ENCODE data around the gene SMYD3.
A peak's percentile ranks its signal among the peaks of the same experiment; 100 is the strongest.

SMYD3 gene

DNA sequence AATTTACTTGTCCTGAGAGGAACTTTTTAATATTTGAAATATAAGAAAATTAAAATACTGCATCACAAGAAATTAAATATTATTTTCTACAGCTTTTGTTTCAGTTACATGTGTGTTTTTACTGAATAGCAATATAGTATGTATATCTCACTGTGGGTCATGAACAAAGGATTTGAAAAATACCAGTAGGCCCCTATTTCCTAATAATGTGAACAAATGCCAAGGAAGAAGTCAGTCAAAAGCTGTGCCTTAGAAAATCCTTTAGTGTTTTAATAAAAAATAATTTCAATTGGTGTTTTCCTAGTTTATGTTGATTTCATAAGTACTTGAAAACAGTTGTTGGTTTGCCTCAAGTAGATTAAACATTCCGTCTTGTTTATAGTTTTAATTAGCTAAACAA is 46.7 kb downstream of the SMYD3 start:
- no peak for DNase-seq

DNA sequence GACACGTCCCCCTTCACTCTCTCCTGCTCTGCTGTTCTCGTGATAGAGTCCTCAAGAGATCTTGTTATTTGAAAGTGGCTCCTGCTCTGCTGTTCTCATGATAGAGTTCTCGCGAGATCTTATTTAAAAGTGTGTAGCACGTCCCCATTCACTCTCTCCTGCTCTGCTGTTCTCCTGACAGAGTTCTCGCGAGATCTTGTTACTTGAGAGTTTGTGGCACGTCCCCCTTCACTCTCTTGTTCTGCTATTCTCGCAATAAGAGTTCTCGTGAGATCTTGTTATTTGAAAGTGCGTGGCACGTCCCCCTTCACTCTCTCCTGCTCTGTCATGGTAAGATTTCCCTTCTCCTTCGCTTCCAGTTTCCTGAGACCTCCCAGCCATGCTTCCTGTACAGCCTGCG is 47.9 kb downstream of the SMYD3 start:
- DNase-seq, result no peak

DNA sequence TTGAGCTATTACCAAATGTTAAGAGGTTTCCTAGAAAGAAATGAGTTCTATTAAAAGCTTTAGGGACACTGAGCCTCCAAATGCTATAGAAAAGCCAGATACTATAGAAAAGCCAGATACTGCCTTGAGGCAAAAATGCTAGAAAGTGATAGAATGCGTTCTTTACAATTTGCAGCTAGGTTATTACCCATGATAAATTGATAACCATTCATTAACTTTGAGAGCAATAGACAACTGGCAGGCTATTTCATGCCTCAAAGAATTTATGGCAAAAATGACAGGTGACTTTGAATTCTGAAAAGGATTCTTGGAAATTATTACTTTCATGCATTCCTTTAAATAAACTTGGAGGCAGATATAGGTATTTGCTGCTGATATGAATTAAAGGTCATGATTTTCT is 51.6 kb downstream of the SMYD3 start:
- DNase-seq, result no peak

DNA sequence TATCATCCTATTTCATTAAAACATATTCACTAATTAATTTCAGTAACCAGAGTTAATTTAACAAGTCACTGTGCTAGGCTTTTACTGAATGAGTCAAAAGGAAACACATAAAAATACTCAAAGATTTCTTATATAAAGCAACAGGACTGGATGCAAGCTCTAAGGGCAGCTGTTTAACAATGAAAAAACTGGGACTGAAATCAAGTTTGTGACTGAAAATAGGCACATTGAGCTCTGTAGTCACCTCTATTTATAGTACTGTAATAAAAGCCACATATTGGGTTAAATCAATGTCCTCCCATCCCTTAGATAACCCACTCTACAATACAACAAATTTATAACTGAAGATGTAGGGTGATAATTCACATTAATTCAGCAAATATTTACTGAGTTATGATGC is 52.4 kb downstream of the SMYD3 start:
- DNase-seq, result no peak

DNA sequence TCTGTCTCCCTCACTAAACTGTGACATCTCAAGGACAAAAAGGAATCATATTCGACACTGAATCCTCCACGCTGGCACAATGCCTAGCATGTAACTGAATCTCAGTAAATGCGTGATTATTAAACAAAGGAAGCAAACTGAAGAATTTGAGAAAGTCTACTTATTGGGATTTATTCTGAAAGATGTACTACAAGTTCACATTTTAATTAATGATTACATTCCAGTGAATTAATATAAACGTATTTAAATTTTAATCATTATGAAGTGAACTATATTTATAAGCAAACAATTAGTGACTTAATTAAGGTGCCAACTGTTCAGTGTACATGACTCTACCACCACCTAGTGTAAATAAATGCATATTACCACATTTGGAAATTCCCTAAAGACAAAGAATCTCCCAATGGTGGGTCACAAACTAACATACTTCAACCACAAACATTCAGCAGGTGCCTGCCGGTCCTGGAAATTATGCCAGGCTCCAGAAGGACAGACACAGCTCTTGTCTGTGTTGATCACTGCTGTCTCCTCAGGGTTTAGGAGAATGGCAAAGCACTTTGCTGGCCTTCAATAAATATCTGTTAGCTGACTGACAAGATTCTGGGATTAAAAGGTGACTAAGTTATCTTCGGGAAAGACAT is 56.3 kb downstream of the SMYD3 start:
- DNase-seq, result peak; percentile 23

DNA sequence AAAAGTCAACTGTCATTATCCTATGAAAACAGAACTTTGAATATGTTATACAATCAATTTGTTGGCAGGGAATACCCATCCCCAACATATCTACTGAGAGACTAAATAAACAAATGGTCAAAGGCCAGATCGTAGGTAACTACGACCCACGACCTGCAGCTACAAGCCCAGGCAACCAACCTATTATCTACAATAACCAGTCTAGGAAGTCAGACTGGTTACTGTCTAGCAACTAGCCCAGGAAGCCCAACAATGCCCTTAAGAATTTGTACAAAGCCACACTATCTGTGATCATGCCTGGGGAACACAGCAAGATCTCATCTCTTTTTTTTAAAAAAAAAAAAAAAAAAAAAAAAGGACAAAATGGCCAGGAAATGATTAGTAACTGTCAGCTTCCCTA is 58.7 kb downstream of the SMYD3 start:
- DNase-seq, result no peak

DNA sequence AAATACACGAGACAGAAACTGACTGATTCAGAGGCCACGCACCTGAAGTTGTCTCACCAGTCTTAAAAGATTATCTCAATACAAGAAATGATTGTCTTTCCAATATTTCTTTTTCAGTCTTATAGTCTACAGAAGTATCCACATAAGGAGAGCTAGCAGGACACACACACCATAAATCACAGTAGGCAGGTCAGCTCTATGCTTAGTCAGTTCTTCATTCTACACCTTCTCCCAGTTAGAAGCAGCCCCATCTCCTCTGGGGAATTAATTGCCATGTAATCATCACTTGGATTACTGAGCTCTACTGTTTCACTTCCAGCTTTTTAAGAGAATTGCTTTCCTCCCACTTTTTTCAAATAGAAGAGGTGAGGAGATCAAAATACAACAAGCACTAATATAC is 59.6 kb downstream of the SMYD3 start:
- DNase-seq, result peak; percentile 42

DNA sequence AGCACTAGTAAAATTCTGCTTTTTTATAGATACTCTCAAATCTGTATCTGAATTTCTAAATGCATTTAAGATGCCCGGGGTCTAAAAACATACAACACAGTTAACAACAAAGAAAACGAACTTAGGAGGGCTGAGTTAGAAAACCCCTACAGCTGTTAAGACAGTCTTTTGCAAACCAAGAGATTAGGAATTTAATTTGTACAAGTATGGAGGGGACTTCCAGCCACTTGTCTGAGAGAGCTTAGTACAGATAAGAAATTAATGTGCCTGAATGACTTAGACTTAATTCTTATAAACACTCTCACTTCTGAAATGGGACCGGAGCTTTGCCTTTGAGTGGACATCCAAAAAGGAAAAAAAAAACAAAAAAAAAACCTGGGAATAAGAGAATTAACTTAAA is 61.6 kb downstream of the SMYD3 start:
- no peak for DNase-seq

DNA sequence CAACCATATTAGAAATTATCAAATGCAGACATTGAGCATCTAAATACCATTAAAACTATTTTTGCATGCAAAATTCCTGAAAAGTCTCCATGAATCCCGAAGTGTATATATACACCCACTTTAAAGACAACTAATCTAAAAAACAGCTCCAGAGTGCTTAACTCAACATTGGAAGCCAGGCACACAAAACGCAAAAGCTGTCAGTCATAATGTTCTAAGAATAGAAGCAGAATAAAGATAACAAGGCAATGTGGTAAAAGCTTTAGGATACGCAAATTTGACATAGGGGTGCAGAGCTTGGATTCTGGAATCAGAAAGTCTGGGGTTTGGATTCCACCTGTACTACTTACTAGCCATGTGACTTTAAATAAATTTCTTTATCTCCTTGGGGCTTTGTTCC is 62.5 kb downstream of the SMYD3 start:
- no peak for DNase-seq

DNA sequence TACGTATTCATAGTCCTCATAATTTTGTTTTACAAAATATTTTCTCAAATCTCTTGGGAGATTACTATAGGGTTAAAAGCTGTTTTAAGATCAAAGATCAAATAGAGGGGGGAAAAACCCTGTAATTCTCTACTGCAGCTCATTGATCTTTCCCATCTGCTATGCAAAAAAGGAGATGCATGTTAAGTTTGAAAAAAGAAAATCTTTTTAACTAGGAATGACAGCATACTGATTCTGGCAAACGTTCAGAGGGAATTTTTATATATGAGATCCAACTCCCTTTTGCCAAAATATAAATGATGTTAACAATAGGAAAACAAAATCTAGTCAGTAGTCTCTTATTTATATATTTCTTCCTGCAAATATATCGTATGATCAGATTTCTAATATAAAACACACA is 69.1 kb downstream of the SMYD3 start:
- no peak for DNase-seq

DNA sequence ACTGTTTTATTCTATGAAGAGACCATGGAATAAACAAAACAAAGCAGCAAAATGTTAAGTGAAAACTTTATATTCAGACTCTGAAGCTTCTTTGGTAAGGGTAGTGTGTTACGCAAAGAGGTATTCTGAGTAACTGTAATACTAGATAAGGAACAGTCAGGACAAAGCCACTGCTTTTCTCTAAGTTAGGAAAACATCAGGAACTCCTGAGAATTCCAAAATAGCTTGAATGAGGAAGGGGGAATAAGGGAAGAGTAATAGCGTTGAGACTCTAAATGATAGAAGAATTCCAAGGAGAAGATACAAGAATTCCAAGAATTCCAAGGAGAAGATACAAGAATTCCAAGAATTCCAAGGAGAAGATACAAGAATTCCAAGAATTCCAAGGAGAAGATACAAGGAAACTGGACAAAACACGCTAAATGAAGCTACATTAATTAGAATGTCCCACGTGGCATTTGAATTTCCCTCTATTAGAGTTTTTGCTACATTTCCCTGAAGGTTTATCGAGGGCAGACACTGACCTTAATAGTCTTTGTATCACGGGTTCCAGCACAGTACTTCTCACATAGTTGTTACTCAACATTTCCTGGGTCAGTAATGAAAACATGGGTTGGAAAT is 71.5 kb downstream of the SMYD3 start:
- DNase-seq, result peak; percentile 16

DNA sequence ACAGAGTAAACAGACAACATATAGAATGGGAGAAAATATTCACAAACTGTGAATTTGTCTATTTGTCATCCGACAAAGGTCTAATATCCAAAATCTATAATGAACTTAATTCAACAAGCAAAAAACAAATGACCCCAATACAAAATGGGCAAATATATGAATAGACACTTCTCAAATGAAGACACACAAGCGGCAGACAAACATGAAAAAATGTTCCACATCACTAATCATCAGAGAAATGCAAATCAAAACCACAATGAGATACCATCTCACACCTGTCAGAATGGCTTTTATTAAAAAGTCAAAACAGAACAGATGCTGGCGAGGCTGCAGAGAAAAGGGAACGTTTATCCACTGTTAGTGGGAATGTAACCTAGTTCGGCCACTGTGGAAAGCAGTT is 72.7 kb downstream of the SMYD3 start:
- DNase-seq, result no peak

DNA sequence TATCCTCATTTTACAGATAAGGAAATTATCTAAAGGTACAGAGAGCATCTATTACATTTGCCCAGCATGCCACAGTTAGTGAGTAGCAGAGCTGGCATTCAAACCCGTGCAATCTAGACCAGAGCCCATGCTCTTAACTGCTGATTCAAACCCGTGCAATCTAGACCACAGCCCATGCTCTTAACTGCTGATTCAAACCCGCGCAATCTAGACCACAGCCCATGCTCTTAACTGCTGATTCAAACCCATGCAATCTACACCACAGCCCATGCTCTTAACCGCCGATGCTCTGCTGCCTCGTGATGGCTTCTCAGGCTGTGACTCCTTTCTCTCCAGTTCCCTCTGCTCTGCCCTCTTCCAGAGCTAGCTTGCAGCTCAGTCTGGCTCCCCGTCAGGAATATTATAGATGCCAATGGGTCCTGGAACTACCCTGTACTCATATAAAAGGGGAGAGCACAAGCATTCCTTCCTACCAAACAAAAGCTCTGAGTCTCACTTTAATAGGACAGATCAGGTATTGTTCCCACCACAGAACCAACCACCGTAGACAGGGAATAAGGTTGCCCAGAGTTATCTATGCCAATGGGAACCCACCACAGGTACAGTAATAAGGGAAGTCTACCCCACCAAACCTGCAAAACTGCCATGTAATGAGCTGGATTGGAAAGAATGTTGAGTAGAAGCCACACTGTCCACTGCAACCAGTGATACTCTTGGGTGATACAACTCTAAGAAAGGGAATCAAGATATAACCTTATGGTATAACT is 78.4 kb downstream of the SMYD3 start:
- DNase-seq, result peak; percentile 97

DNA sequence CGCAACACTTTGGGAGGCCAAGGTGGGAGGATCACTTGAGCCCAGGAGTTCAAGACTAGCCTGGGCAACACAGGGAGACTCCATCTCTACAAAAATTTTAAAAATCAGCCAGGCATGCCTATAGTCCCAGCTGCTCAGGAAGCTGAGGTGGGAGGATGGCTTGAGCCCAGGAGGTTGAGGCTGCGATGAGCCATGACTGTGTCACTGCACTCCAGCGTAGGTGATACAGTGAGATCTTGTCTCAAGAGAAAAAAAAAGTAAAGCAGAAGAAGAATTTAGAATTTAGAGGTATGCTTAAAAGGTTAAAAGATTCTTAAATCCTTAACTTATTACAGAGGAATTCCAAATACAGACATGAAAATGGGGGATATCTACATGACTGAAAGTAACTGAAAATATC is 79.5 kb downstream of the SMYD3 start:
- DNase-seq, result no peak

DNA sequence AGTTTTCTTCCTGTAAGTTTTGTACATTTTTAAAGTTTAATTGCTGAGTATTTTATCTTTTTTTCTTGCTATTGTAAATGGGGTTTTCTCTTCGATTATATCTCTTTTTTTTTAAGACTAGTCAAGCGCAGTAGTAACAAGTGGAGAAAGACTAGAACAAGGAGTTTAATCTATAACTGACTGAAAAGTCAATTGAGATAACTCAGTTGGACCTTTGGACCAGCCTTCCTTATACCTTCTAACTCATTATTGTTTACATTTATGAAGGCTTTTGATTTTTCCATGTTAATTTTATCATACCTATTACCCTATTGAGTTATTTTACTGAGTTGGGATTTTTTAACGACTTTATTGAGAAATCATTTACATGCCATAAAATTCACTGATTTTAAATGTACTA is 81.2 kb downstream of the SMYD3 start:
- no peak for DNase-seq

DNA sequence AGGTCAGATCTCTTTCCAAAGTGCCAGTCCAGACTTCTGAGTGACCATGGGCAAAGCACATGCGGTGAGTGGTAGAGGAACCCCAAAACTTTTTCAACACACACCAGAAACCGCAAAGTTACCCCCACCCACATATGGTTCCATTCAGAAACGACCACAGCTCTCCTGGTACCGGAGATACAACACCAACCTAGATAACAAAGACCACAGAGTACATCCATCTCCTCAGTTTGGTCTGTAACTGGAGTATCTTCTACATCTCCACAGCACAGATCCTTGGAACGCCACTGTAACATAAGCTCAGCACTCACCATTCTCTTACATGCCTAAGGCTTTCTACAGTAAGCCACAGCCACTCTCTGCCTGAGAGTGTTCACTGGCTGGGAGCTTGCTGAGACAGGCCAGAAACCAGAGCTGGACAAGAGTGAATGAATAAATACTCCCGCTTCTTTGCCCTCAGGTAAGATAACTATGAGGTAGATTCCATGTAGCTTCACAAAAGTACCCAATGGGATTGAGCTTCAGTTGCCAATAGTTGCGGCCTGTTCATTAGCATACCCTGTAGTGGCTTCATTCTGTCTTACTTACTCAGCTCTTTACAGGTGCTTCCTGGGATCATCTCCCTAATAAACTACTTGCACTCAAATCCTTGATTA is 81.8 kb downstream of the SMYD3 start:
- DNase-seq, result no peak

DNA sequence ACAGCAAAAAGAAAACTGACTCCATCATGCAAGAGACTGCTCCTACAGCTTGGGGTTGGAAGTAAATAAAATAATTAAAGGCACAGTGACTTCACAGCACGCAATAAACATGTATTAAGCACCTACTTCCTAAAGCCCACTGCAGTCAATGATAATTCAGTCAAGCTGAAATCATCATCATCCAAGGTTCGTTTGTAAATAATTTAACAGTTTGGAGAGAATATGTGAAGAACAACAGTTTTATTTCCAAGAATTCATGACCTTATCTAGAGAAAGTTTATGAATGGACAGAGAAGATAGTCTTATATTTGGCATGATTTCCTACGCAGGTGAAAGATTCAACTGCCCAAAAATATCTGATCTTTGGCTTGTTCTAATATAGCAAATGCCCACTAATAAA is 86.8 kb downstream of the SMYD3 start:
- no peak for DNase-seq

DNA sequence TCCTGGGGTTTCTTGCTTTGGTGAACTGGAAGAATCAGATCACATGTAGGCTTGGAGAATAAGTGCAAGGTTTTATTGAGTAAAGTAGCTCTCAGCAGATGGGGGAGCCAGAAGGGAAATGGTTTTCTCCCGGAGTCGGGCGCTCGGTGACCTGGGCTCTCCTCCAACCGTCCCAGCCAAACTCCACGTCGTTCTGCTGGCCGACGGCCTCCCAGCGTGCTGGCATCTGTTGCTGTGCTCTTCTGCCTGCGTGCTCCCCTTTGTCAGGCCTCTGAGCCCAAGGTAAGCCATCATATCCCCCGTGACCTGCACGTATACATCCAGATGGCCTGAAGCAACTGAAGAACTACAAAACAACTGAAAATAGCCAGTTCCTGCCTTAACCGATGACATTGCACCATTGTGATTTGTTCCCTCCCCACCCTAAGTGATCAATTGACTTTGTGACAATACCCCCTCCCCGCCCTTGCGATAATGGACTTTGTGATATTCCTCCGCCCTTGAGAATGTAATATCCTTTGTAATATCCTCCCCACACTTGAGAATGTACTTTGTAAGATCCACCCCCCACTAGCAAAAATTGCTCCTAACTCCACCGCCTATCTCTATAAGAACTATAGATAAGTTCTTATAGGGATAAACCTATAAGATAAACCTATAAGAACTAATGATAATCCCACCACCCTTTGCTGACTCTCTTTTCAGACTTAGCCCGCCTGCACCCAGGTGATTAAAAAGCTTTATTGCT is 88.3 kb downstream of the SMYD3 start:
- DNase-seq, result no peak

DNA sequence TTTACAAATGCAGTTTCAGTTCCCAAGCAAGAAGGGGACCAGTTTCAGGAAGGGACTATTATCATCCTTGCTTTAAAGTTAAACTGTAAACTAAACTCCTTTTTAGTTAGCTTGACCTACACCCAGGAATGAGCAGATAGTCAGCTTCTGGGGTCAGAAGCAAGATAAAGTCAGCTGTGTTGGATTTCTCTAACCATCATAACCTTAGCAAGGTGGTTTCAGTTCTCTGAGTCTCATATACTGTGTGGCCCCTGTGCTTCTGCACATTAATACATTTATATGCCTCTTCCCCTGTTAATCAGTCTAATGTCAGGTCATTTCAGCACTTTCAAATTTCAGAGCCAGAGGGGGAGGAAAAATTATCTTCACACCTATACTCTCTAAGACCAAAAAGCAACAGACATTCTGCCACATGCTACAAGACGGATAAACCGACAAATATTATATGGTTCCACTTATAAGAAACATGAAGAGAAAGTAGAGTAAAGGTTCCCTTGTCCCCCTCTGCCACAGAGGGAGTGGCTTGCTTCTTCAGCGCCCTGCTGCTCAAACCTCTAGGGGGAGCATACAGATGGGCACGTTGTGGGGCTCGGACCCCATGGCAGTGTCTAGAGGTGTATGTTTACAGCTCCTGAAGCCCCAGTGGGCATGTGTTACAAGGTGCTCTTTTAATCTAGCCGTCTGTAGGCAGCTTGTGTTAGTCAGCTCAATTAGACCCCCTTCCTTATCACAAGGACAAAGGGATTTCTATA is 89.1 kb downstream of the SMYD3 start:
- DNase-seq, result no peak

DNA sequence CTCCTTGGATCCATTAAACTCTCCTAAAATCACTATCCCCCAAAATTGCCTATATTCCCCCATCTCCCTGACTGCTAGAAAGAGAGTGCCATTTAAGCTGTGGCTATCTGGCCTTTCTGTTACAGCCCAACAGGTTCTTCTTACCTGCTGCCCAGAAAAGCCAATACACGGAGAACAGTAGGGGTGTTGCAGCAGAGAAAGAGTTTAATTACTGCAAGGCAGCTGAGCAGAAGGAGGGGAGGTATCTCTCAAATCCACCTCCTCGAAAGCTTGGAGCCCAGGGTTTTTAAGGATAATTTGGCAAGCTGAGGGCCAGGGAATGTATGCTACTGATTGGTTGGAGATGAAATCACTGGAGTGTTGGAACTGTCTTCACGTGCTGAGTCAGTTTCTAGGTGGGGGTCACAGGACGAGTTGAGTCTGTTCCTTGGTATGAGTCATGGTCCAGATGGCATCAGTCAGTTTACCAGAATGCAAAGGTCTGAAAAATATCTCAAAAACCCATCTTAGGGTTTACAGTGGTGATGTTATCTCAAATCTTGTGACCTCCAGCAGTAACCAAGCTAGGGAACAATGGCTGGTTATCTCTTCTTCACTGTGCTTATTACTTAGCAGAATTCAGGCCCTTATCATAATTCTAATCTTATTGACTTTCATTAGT is 89.8 kb downstream of the SMYD3 start:
- peak; percentile 58 for DNase-seq

DNA sequence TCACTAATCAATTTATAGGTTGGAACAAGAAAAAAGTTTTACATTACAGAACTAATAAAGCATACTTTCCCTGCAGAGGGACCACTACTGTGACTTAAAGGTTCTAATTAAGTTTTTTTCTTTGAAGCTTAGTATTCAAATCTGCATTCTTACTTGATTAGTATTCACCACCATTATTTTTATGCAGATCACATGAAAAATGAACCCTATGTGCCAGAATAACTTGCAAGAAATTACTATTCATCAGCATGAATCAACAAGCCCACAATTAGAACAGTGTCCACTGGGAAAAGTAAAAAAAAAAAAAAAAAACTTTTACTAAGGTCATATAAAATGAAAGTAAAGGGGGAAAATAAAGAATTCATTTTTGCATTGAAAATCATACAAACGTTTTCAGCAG is 90.8 kb downstream of the SMYD3 start:
- DNase-seq, result peak; percentile 26

DNA sequence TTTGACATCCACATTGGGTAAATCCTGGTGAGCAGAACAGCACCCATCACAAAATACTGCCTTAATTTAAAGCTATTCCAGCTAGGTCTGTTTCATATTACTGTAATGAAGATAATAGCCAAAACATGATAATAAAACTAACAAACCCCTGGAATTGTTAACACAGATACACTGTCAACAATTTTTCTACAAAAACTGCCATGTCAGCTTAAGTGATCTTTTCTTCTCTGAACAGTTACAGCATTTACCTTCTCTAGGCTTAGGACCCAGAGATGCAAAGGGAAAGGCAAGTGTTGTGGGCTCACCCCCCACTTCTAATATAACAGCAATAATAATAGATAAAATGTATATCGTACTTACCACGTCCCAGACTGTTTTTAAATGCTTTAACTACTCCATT is 92.1 kb downstream of the SMYD3 start:
- no peak for DNase-seq

All from fibroblast of skin of right quadriceps (primary cell).